Psoas muscle (tissue), 8 donors: ENCODE measurements around the gene BCAR3. TPM values are rescaled to one million over a fixed set of nuclear protein-coding genes. Genes with fewer than 3 reads are reported as not detected.

Experiments used
- ATAC-seq, 4 donors: fragments of 200-7000 bp; cut with Tn5 transposase; one replicate each; pipeline ENCODE4 v1.9.1; 2020; ENCODE audit warnings: moderate library complexity in 3 of 4, mild to moderate bottlenecking in 2 of 4
- DNase-seq, 2 donors: peaks; one replicate each; pipeline ENCODE4 v3.0.0-alpha.2; 2020
- H3K27ac ChIP-seq: fragments of 200-600 bp; one replicate; pipeline ENCODE4 v1.8.0; 2022
- H3K27me3 ChIP-seq, 3 donors: fragments of 200-600 bp in 1 of 3; one replicate each; pipeline versions ENCODE4 v1.6.1 to v1.8.0; 2013 to 2022; ENCODE audit warnings: low read length in 2 of 3, mild to moderate bottlenecking in 2 of 3, moderate library complexity in 1 of 3; ENCODE audit not compliant: insufficient read depth in 3 of 3
- H3K36me3 ChIP-seq, 2 donors: fragments of 200-600 bp in 1 of 2; one replicate each; pipeline versions ENCODE4 v1.6.1 to v1.8.0; 2013 to 2022; ENCODE audit warnings: low read depth in 1 of 2, mild to moderate bottlenecking in 1 of 2, moderate library complexity in 1 of 2; ENCODE audit not compliant: insufficient read depth in 1 of 2
- H3K4me1 ChIP-seq: fragments of 200-600 bp; one replicate; pipeline ENCODE4 v1.8.0; 2022
- H3K4me3 ChIP-seq: fragments of 200-600 bp; one replicate; pipeline ENCODE4 v1.8.0; 2022; ENCODE audit warnings: mild to moderate bottlenecking
- H3K9me3 ChIP-seq: fragments of 200-600 bp; one replicate; pipeline ENCODE4 v1.8.0; 2022
- CTCF ChIP-seq: fragments of 200-600 bp; IDR thresholded peaks from one replicate; pipeline ENCODE4 v1.8.0; 2022; ENCODE audit warnings: antibody characterized with exemption
- WGBS, 3 donors: extraction: QIAGEN DNeasy Blood & Tissue Kit; methylation state at CpG; one replicate each; pipeline versions ENCODE4 v1.1.6 to v1.1.7; 2013; 5-methylcytosine and 5-hydroxymethylcytosine counted together
- intact Hi-C, 2 donors: fragments of 100-400 bp; cut with DNase I; formaldehyde crosslinking; loops; one replicate each; pipeline versions ENCODE4 v1.11.0 to v1.14.2; 2022
- polyA plus RNA-seq, 3 donors: library from polyadenylated mRNA; stranded (reverse); fragments of 200-250 nt; gene quantifications; one replicate each; pipeline ENCODE4 v1.2.3, GENCODE V29; 2013
- total RNA-seq, 4 donors: library from RNA; stranded (reverse); fragmentation: NEBNext Ultra II Directional in 2 of 4; extraction: Animal tissue kit (Norgen Biotek cat#: 25700) in 2 of 4; gene quantifications; one replicate each; pipeline versions ENCODE4 v1.2.1 to v1.2.4, GENCODE V29; 2021 to 2023
- donor health status: healthy with polysubstance abuse.
- donor health status: DM: no; HTN: no; CAD: no; lungs with moderate emphysema.
- donor health status: Bipolar disorder and iron deficiency.
- donor health status: healthy.
- donor health status: DM: yes; HTN: yes; CAD: no.
- donor health status: DM: no; HTN: no; CAD: no.
- donor health status: DM: no; HTN: no; CAD: no.
- donor health status: DM: yes; HTN: yes; CAD: no.

Gene BCAR3
- total and polyA plus RNA-seq, 7 donors, result 15.8 to 64.1 (median 18.4) TPM

GRCh38 chr1:93542398-93542797 lies 139.2 kb downstream of the BCAR3 start:
- Histone ChIP-seq H3K36me3 (peaks cover 0 to 4% of the 10 kb centered on the region in 2 donors), H3K9me3 (no peaks in the 10 kb centered on the region), H3K27me3 (no peaks in the 10 kb centered on the region), H3K4me3 (no peak overlapping the region), H3K4me1 (no peaks in the 10 kb centered on the region), H3K27ac (no peak overlapping the region)
- no peak for TF ChIP-seq CTCF
- intact Hi-C loops, result no loop called here
- no peak for ATAC-seq
- DNase-seq, result no peak
- 91 to 97% (median 94%) methylated on average over 1 of the region's 1 CpG for WGBS, 3 donors

DNA sequence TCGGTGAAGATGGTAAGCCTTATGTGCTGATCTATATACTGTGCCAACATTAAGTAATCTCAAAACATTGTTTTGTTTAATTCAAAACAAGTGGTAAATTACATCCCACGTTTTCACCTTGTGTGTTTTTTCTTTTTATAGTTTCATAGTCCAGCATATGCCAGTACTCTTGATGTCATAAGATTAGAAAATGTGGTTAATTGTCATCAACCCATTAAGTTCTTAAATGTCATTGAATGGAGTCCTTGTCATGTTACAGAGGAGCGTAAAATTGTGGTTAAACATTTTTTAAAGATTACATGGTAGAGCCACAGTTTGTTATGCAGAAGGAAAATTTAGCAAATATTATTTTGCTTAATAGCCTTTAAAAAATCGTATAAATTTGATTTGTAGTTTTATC lies 140.6 kb downstream of the BCAR3 start:
- no peak for TF ChIP-seq CTCF
- DNase-seq (no peak), ATAC-seq (no peak)
- Histone ChIP-seq H3K9me3 (no peaks in the 10 kb centered on the region), H3K27me3 (no peaks in the 10 kb centered on the region), H3K27ac (no peak overlapping the region), H3K4me1 (no peaks in the 10 kb centered on the region), H3K36me3 (no peaks in the 10 kb centered on the region), H3K4me3 (no peak overlapping the region)
- 63 to 73% (median 65%) methylated on average over 4 of the region's 4 CpGs for WGBS, 3 donors
- intact Hi-C loops, result no loop called here

DNA sequence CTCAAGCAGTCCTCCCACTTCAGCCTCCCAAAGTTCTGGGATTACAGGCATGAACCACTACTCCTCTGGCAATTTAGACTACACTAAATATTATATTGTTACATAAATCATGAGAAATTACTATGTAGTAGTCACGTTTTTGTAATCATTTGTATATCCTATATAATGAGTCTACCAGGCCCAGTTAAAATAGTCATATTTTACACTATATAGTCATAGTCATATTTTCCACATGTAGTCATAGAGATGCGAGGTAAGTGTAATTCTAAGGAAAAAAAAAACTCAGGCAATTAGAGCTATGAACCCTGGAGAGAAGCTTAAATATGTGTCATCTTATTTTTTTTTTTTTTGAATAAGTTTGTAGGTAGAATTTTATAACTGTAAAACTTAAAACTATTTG lies 143.7 kb downstream of the BCAR3 start:
- H3K4me1 ChIP-seq, result no peaks in the 10 kb centered on the region
- 70 to 78% (median 74%) methylated on average over 2 of the region's 2 CpGs for WGBS, 3 donors
- no peak for ATAC-seq
- intact Hi-C loops, result no loop called here
- no peaks in the 10 kb centered on the region for H3K9me3 ChIP-seq
- H3K27me3 ChIP-seq, result no peaks in the 10 kb centered on the region
- no peak for TF ChIP-seq CTCF
- H3K36me3 ChIP-seq, result peaks cover 0 to 6% of the 10 kb centered on the region in 2 donors
- no peak overlapping the region for H3K27ac ChIP-seq
- DNase-seq, result no peak
- no peak overlapping the region for H3K4me3 ChIP-seq

GRCh38 chr1:93537396-93537795 lies 144.2 kb downstream of the BCAR3 start:
- Histone ChIP-seq H3K4me3 (no peak overlapping the region), H3K36me3 (peaks cover 0 to 9% of the 10 kb centered on the region in 2 donors), H3K9me3 (no peaks in the 10 kb centered on the region), H3K4me1 (no peaks in the 10 kb centered on the region), H3K27me3 (no peaks in the 10 kb centered on the region), H3K27ac (no peak overlapping the region)
- ATAC-seq, result no peak
- DNase-seq, result no peak
- intact Hi-C loops, result no loop called here
- TF ChIP-seq CTCF, result no peak

DNA sequence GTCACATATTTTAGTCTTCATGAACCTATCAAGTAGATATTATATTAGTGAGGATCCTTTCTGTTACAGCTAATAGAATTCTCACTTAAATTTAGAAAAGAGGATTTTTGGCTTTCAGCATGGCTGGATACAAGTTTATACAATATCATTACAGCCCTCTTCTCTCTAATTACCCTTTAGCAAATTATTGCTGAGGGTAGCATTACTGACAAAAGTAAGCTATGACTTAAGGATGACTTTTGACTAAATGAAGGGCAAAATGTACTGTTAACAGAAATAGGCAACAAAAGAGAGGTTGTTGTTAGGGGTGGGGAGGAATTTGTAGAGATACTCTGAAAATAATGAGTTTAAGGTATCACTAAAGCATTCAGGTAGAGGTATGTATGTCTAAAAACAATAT lies 148.0 kb downstream of the BCAR3 start:
- H3K27me3 ChIP-seq, result no peaks in the 10 kb centered on the region
- H3K9me3 ChIP-seq, result no peaks in the 10 kb centered on the region
- H3K4me3 ChIP-seq, result no peak overlapping the region
- TF ChIP-seq CTCF, result no peak
- peaks cover 0 to 26% of the 10 kb centered on the region in 2 donors for H3K36me3 ChIP-seq
- ATAC-seq (no peak), DNase-seq (no peak)
- no peaks in the 10 kb centered on the region for H3K4me1 ChIP-seq
- intact Hi-C loops, result no loop called here
- H3K27ac ChIP-seq, result no peak overlapping the region
